ENCODE measurements around the gene NCKAP5L. TPM values are rescaled to one million over a fixed set of nuclear protein-coding genes. Genes with fewer than 3 reads are reported as not detected.

Gene NCKAP5L
- total RNA-seq, 2 donors from 2014 or later: 2.4 to 4.1 TPM

DNA sequence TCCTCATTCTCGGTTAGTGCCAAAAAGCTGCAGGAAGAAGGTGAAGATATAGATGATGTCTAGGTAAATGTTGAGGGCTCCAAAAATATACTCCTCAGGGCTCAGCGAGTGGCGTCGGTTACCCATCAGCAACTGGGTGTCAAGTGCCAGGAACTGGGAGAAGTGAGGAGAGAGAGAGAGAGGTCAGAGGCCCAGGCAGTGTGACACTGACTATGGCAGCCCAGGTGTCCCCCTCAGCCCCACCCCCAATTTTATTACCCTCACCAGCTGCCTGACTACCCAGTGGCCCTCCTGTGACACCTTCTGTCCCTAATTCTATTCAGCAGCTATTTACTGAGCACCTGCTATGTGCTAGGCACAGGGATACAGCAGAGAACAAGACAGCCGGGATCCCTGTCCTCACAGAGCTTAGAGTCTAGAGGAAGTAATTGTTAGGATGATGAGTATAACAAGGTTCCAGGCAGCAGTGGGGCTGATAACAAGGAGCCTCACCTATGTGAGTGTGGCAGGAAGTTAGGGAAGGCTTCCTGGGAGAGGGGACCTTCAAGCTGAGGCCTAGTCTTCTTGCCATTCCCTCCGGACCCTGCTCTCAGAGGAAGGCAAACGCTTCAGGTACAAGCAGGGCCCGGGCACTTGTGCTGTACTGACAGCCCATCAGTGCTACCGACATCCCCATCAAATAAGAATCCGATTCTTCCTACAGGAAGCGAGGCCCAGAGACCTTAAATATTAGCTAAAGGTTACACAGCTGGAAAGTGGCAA is 42.5 kb upstream of the NCKAP5L start:
- H3K27ac ChIP-seq: no peak overlapping the region
- H3K4me1 ChIP-seq: peaks cover 7% of the 10 kb centered on the region
- intact Hi-C loops (cut with DNase I): no loop called here
- no peak for DNase-seq
- H3K36me3 ChIP-seq: no peaks in the 10 kb centered on the region
- no peak overlapping the region for H3K9ac ChIP-seq (ENCODE audit: low read depth in 2 of 2, low read length in 2 of 2)
- H3K27me3 ChIP-seq: no peaks in the 10 kb centered on the region
- no peak overlapping the region for H3K4me3 ChIP-seq
- TF ChIP-seq CTCF (IDR thresholded peaks at IDR 0.05): no peak
- no peaks in the 10 kb centered on the region for H3K9me3 ChIP-seq

GRCh38 chr12:49869816-49870500 is 41.7 kb upstream of the NCKAP5L start:
- Histone ChIP-seq H3K4me1 (peaks cover 7% of the 10 kb centered on the region), H3K4me3 (no peak overlapping the region), H3K36me3 (no peaks in the 10 kb centered on the region), H3K27ac (no peak overlapping the region), H3K9me3 (no peaks in the 10 kb centered on the region), H3K9ac (ENCODE audit: low read depth in 2 of 2, low read length in 2 of 2) (no peak overlapping the region), H3K27me3 (no peaks in the 10 kb centered on the region)
- DNase-seq: no peak
- intact Hi-C loops (cut with DNase I): loop anchor here (10.0 kb wide), 1 partner anchor 195 kb away; no protein-coding TSS in a partner anchor
- no peak for TF ChIP-seq CTCF (IDR thresholded peaks at IDR 0.05)

GRCh38 chr12:49868952-49869815 is 41.0 kb upstream of the NCKAP5L start:
- H3K36me3 ChIP-seq: no peaks in the 10 kb centered on the region
- H3K27me3 ChIP-seq: no peaks in the 10 kb centered on the region
- H3K4me1 ChIP-seq: peaks cover 7% of the 10 kb centered on the region
- H3K27ac ChIP-seq: no peak overlapping the region
- no peak for TF ChIP-seq CTCF (IDR thresholded peaks at IDR 0.05)
- no peak overlapping the region for H3K9ac ChIP-seq (ENCODE audit: low read depth in 2 of 2, low read length in 2 of 2)
- H3K9me3 ChIP-seq: no peaks in the 10 kb centered on the region
- no peak overlapping the region for H3K4me3 ChIP-seq
- DNase-seq: peak; percentile 61
- intact Hi-C loops (cut with DNase I): loop anchor here (10.0 kb wide), 1 partner anchor 196 kb away; no protein-coding TSS in a partner anchor

GRCh38 chr12:49868449-49868848 is 40.2 kb upstream of the NCKAP5L start:
- intact Hi-C loops (cut with DNase I): loop anchor here (10.0 kb wide), 1 partner anchor 196 kb away; no protein-coding TSS in a partner anchor
- DNase-seq: no peak
- no peaks in the 10 kb centered on the region for H3K9me3 ChIP-seq
- peak overlapping the region in 1 of 2 donors; percentile 41 for H3K9ac ChIP-seq (ENCODE audit: low read depth in 2 of 2, low read length in 2 of 2)
- no peaks in the 10 kb centered on the region for H3K36me3 ChIP-seq
- TF ChIP-seq CTCF (IDR thresholded peaks at IDR 0.05): no peak
- H3K4me1 ChIP-seq: peaks cover 7% of the 10 kb centered on the region
- H3K27me3 ChIP-seq: no peaks in the 10 kb centered on the region
- H3K27ac ChIP-seq: no peak overlapping the region
- no peak overlapping the region for H3K4me3 ChIP-seq
